Measurements from ENCODE around the gene BTNL2.

DNA sequence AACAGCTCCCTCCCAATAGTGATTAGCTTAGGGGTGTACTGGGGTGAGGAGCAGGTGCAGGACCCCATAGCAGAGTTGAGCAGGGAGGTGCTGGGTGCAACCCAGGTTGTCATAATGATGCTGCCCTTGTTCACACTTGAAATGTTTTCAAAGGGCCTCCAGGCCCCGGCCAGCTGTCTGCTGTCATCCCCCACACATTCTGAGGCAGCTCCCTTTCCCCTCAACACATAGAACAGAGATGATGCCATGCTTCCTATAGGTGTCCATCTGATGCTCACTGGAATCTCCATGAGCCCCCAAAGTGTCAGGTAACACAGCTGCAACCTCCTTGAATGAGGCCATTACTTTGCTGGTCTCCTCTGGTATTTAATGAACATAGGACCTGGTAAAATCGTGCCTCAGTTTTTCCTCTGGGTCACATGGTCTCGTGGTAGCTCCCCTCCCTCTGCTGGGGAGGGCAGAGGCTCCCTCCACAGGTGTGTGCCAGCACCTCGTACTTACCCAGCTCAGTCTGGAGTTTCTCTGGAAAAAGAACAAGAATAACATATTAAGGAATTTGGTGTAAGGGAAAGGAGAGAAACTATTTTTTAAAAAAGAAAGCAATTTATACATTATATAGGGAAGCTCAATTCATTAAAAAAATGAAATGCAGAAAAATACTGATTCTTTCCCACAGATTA lies 5.6 kb downstream of the BTNL2 start:
- TF ChIP-seq RARB (CRISPR knock-in tag; IDR thresholded peaks at IDR 0.05): no peak
- no peak for TF ChIP-seq OSR1 (CRISPR knock-in tag; IDR thresholded peaks at IDR 0.05)
- TF ChIP-seq ARNTL (CRISPR knock-in tag; IDR thresholded peaks at IDR 0.05; ENCODE audit: borderline replicate concordance, low read depth): no peak

Data from SK-N-SH treated with all-trans-retinoic acid at 6 μM for 48 hours (cell line).